PFSK-1 (cell line): ENCODE measurements around the gene B4GALNT1.

Experiments used
- FOXP2 ChIP-seq: optimal IDR thresholded peaks from 2 replicates; pipeline ENCODE3; 2011; ENCODE audit warnings: borderline replicate concordance, control low read depth, inconsistent platforms; ENCODE audit not compliant: insufficient read depth; ENCODE audit errors: extremely low read length, extremely low read depth
- POLR2AphosphoS5 ChIP-seq: IDR thresholded peaks from 2 replicates; pipeline ENCODE4 v1.6.1; 2012; ENCODE audit warnings: low read depth, mild to moderate bottlenecking, control low read depth, low read length, moderate library complexity
- SIN3A ChIP-seq: IDR thresholded peaks from 2 replicates; pipeline ENCODE4 v1.6.1; 2012; ENCODE audit warnings: mild to moderate bottlenecking, low read length, moderate library complexity, borderline replicate concordance; ENCODE audit not compliant: insufficient read depth
- TAF1 ChIP-seq: IDR thresholded peaks from 2 replicates; pipeline ENCODE4 v1.6.1; 2012; ENCODE audit warnings: low read length, control low read depth, borderline replicate concordance; ENCODE audit not compliant: insufficient read depth
- TF ChIP-seq, protein P1 (sequence below), 2 experiments: IDR thresholded peaks; 2 replicates each; pipeline versions ENCODE4 v1.6.1 to v1.8.0; 2011 to 2012; ENCODE audit warnings: low read depth in 2 of 2, low read length in 2 of 2, control low read depth in 1 of 2, inconsistent platforms in 1 of 2, mild to moderate bottlenecking in 1 of 2, moderate library complexity in 1 of 2; ENCODE audit not compliant: insufficient read depth in 1 of 2

B4GALNT1 gene

GRCh38 chr12:57586832-57587429 lies 46.1 kb downstream of the B4GALNT1 start:
- TF ChIP-seq FOXP2 (no peak), SIN3A (no peak), POLR2AphosphoS5 (no peak), TAF1 (no peak)
- TF ChIP-seq, protein P1, sequence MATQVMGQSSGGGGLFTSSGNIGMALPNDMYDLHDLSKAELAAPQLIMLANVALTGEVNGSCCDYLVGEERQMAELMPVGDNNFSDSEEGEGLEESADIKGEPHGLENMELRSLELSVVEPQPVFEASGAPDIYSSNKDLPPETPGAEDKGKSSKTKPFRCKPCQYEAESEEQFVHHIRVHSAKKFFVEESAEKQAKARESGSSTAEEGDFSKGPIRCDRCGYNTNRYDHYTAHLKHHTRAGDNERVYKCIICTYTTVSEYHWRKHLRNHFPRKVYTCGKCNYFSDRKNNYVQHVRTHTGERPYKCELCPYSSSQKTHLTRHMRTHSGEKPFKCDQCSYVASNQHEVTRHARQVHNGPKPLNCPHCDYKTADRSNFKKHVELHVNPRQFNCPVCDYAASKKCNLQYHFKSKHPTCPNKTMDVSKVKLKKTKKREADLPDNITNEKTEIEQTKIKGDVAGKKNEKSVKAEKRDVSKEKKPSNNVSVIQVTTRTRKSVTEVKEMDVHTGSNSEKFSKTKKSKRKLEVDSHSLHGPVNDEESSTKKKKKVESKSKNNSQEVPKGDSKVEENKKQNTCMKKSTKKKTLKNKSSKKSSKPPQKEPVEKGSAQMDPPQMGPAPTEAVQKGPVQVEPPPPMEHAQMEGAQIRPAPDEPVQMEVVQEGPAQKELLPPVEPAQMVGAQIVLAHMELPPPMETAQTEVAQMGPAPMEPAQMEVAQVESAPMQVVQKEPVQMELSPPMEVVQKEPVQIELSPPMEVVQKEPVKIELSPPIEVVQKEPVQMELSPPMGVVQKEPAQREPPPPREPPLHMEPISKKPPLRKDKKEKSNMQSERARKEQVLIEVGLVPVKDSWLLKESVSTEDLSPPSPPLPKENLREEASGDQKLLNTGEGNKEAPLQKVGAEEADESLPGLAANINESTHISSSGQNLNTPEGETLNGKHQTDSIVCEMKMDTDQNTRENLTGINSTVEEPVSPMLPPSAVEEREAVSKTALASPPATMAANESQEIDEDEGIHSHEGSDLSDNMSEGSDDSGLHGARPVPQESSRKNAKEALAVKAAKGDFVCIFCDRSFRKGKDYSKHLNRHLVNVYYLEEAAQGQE (IDR thresholded peaks at IDR 0.05; ENCODE audit: insufficient read depth in 1 of 2, low read depth in 2 of 2, low read length in 2 of 2): no peak

DNA sequence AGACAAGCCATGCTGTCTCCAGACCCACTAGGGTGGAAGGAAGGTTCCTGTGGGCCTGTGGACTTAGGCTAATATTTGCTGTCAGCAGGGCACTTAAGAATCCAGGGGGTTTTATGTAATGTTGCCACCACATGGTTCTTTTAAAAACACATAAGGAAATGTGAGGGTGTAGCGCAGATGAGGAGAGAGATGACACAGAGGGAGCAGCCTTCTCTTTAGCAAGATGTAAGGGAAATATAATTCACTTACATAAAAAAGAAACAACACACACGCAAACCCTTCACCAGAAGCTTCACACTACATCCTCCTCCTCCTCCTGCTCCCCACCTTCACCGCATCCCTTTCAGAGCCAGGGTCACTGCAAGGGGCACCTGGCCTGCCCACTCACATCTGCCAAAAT lies 46.9 kb downstream of the B4GALNT1 start:
- no peak for TF ChIP-seq TAF1
- TF ChIP-seq, protein P1 (IDR thresholded peaks at IDR 0.05; ENCODE audit: insufficient read depth in 1 of 2, low read depth in 2 of 2, low read length in 2 of 2): no peak
- TF ChIP-seq POLR2AphosphoS5: no peak
- TF ChIP-seq FOXP2: no peak
- no peak for TF ChIP-seq SIN3A

- TF ChIP-seq SIN3A: no peak
- TF ChIP-seq, protein P1 (IDR thresholded peaks at IDR 0.05; ENCODE audit: insufficient read depth in 1 of 2, low read depth in 2 of 2, low read length in 2 of 2): no peak
Observed at GRCh38 chr12:57585156-57585555, 47.8 kb downstream of the B4GALNT1 start.

GRCh38 chr12:57584690-57585089 lies 48.3 kb downstream of the B4GALNT1 start:
- TF ChIP-seq, protein P1 (IDR thresholded peaks at IDR 0.05; ENCODE audit: insufficient read depth in 1 of 2, low read depth in 2 of 2, low read length in 2 of 2): no peak
- TF ChIP-seq SIN3A: no peak
- TF ChIP-seq POLR2AphosphoS5: no peak
- no peak for TF ChIP-seq TAF1
- no peak for TF ChIP-seq FOXP2

GRCh38 chr12:57584050-57584449 lies 49.0 kb downstream of the B4GALNT1 start:
- no peak for TF ChIP-seq POLR2AphosphoS5
- no peak for TF ChIP-seq TAF1
- no peak for TF ChIP-seq FOXP2
- TF ChIP-seq SIN3A: no peak
- TF ChIP-seq, protein P1 (IDR thresholded peaks at IDR 0.05; ENCODE audit: insufficient read depth in 1 of 2, low read depth in 2 of 2, low read length in 2 of 2): no peak
